Right ventricle myocardium superior (tissue), 1 donor: ENCODE results near the gene TEX36. TPM values are rescaled to one million over a fixed set of nuclear protein-coding genes. Genes with fewer than 3 reads are reported as not detected.
"Not testable (repeated sequence)": the region's sequence is repeated elsewhere in the genome, so short reads cannot be mapped to it uniquely, and the experiment has no call there.

Source experiments
- ATAC-seq: fragments of 200-7000 bp; cut with Tn5 transposase; one replicate; pipeline ENCODE4 v1.9.1; 2020; ENCODE audit warnings: mild to moderate bottlenecking; ENCODE audit not compliant: poor library complexity
- DNase-seq: peaks from one replicate; pipeline ENCODE4 v3.0.0-alpha.2; 2020
- intact Hi-C: fragments of 100-400 bp; cut with DNase I; formaldehyde crosslinking; loops from one replicate; pipeline ENCODE4 v1.11.2; 2022
- total RNA-seq: library from RNA; stranded (reverse); fragmentation: NEBNext Ultra II Directional; extraction: Animal tissue kit (Norgen Biotek cat#: 25700); gene quantifications from one replicate; pipeline ENCODE4 v1.2.1, GENCODE V29; 2021
- donor health status: DM: no; HTN: yes; CAD: no; lungs with severe emphysema.

TEX36 gene
- total RNA-seq, 1 donor from 2014 or later: not detected

GRCh38 chr10:125639846-125640245, 43.1 kb downstream of the TEX36 start:
- ATAC-seq (no peak), DNase-seq (no peak)
- intact Hi-C loops: no loop called here

GRCh38 chr10:125638555-125638954, 44.4 kb downstream of the TEX36 start:
- DNase-seq: no peak
- intact Hi-C loops: no loop called here

GRCh38 chr10:125637496-125637895, 45.5 kb downstream of the TEX36 start:
- DNase-seq (no peak), ATAC-seq (no peak)
- intact Hi-C loops: no loop called here

More at GRCh38 chr10:125638555-125638954, 44.4 kb downstream of the TEX36 start:
- no peak for ATAC-seq

GRCh38 chr10:125634606-125635005, 48.4 kb downstream of the TEX36 start:
- no peak for ATAC-seq
- intact Hi-C loops: no loop called here
- DNase-seq: no peak

- no peak for ATAC-seq
- intact Hi-C loops: no loop called here
- no peak for DNase-seq
Measured at GRCh38 chr10:125633517-125633999, 49.4 kb downstream of the TEX36 start.

- no peak for ATAC-seq
- intact Hi-C loops: no loop called here
- no peak for DNase-seq
Measured at GRCh38 chr10:125631806-125632205, 51.2 kb downstream of the TEX36 start.

GRCh38 chr10:125629758-125630376, 53.1 kb downstream of the TEX36 start:
- ATAC-seq: no peak
- intact Hi-C loops: no loop called here
- no peak for DNase-seq

- DNase-seq (no peak), ATAC-seq (no peak)
- intact Hi-C loops: no loop called here
Measured at GRCh38 chr10:125628104-125629049, 54.6 kb downstream of the TEX36 start.

- DNase-seq (no peak), ATAC-seq (no peak)
- intact Hi-C loops: no loop called here
Measured at GRCh38 chr10:125627646-125628045, 55.3 kb downstream of the TEX36 start.

GRCh38 chr10:125626671-125627070, 56.3 kb downstream of the TEX36 start:
- intact Hi-C loops: no loop called here
- DNase-seq: no peak
- no peak for ATAC-seq

- intact Hi-C loops: no loop called here
- ATAC-seq (no peak), DNase-seq (no peak)
Measured at GRCh38 chr10:125625586-125625985, 57.4 kb downstream of the TEX36 start.

- DNase-seq (no peak), ATAC-seq (no peak)
- intact Hi-C loops: no loop called here
Measured at GRCh38 chr10:125624800-125625199, 58.2 kb downstream of the TEX36 start.

GRCh38 chr10:125621052-125621451, 61.9 kb downstream of the TEX36 start:
- intact Hi-C loops: no loop called here
- no peak for ATAC-seq
- DNase-seq: no peak

GRCh38 chr10:125620401-125620800, 62.6 kb downstream of the TEX36 start:
- intact Hi-C loops: no loop called here
- ATAC-seq (no peak), DNase-seq (no peak)

GRCh38 chr10:125613062-125613461, 69.9 kb downstream of the TEX36 start:
- intact Hi-C loops, DNase-seq, ATAC-seq: not testable (repeated sequence)

GRCh38 chr10:125611756-125612155, 71.2 kb downstream of the TEX36 start:
- no peak for DNase-seq
- no peak for ATAC-seq
- intact Hi-C loops: no loop called here

- ATAC-seq (no peak), DNase-seq (no peak)
- intact Hi-C loops: no loop called here
Measured at GRCh38 chr10:125611216-125611615, 71.7 kb downstream of the TEX36 start.

GRCh38 chr10:125609859-125610258, 73.1 kb downstream of the TEX36 start:
- DNase-seq (no peak), ATAC-seq (no peak)
- intact Hi-C loops: no loop called here

GRCh38 chr10:125608474-125608873, 74.5 kb downstream of the TEX36 start:
- no peak for DNase-seq
- ATAC-seq: no peak
- intact Hi-C loops: no loop called here
